Stimulated activated naive CD8-positive, alpha-beta T cell treated with anti-CD3 and anti-CD28 coated beads, Interleukin-15, amount 100 ng/mL, for 72 hours (primary cell): ENCODE results near the gene TPD52L1.

Experiments
- ATAC-seq: fragments of 150-1000 bp; cut with Tn5 transposase; 2 replicates; pipeline ENCODE4 v1.10.0; 2021; ENCODE audit warnings: mild to moderate bottlenecking, moderate library complexity
- DNase-seq, 2 donors: peaks; one replicate each; pipeline ENCODE4 v3.0.0; 2021 to 2022
- H3K27ac Mint-ChIP-seq, 2 donors: one replicate each; pipeline ENCODE4 v1.8.0; 2022; ENCODE audit warnings: mild to moderate bottlenecking in 2 of 2, mixed read lengths in 2 of 2, moderate library complexity in 2 of 2
- H3K27me3 Mint-ChIP-seq: one replicate; pipeline ENCODE4 v1.8.0; 2022; ENCODE audit warnings: mixed read lengths
- H3K4me1 Mint-ChIP-seq: one replicate; pipeline ENCODE4 v1.8.0; 2022; ENCODE audit warnings: mild to moderate bottlenecking, mixed read lengths
- H3K4me3 Mint-ChIP-seq, 2 donors: one replicate each; pipeline ENCODE4 v1.8.0; 2022; ENCODE audit warnings: mild to moderate bottlenecking in 2 of 2, mixed read lengths in 2 of 2, moderate library complexity in 1 of 2
- H3K9me3 Mint-ChIP-seq, 2 donors: one replicate each; pipeline ENCODE4 v1.8.0; 2022; ENCODE audit warnings: mixed read lengths in 2 of 2

The TPD52L1 gene

GRCh38 chr6:125253881-125254280 lies 100.3 kb downstream of the TPD52L1 start:
- no peaks in the 10 kb centered on the region for H3K4me1 Mint-ChIP-seq
- DNase-seq (no peak), ATAC-seq (no peak)
- H3K4me3 Mint-ChIP-seq, result no peak overlapping the region
- no peak overlapping the region for H3K27ac Mint-ChIP-seq
- H3K27me3 Mint-ChIP-seq, result no peaks in the 10 kb centered on the region
- H3K9me3 Mint-ChIP-seq, result no peaks in the 10 kb centered on the region

- DNase-seq, result no peak
- Mint-ChIP-seq H3K27ac (no peak overlapping the region), H3K4me1 (no peaks in the 10 kb centered on the region), H3K4me3 (no peak overlapping the region), H3K27me3 (no peaks in the 10 kb centered on the region), H3K9me3 (no peaks in the 10 kb centered on the region)
- ATAC-seq, result no peak
Measured at GRCh38 chr6:125254321-125254720, 100.7 kb downstream of the TPD52L1 start.

- Mint-ChIP-seq H3K9me3 (no peaks in the 10 kb centered on the region), H3K27me3 (no peaks in the 10 kb centered on the region), H3K4me1 (no peaks in the 10 kb centered on the region), H3K27ac (peak overlapping the region in 1 of 2 donors; percentile 57), H3K4me3 (no peak overlapping the region)
- ATAC-seq (no peak), DNase-seq (no peak)
Measured at GRCh38 chr6:125255201-125255600, 101.6 kb downstream of the TPD52L1 start.

GRCh38 chr6:125257351-125257750 lies 103.8 kb downstream of the TPD52L1 start:
- no peak for DNase-seq
- no peak overlapping the region for H3K27ac Mint-ChIP-seq
- no peak for ATAC-seq
- H3K4me3 Mint-ChIP-seq, result no peak overlapping the region
- H3K27me3 Mint-ChIP-seq, result no peaks in the 10 kb centered on the region
- H3K9me3 Mint-ChIP-seq, result no peaks in the 10 kb centered on the region
- no peaks in the 10 kb centered on the region for H3K4me1 Mint-ChIP-seq

GRCh38 chr6:125258651-125259353 lies 105.2 kb downstream of the TPD52L1 start:
- H3K27ac Mint-ChIP-seq, result no peak overlapping the region
- H3K9me3 Mint-ChIP-seq, result no peaks in the 10 kb centered on the region
- DNase-seq (no peak), ATAC-seq (no peak)
- no peak overlapping the region for H3K4me3 Mint-ChIP-seq
- no peaks in the 10 kb centered on the region for H3K27me3 Mint-ChIP-seq
- no peaks in the 10 kb centered on the region for H3K4me1 Mint-ChIP-seq

- no peak for DNase-seq
- H3K27me3 Mint-ChIP-seq, result no peaks in the 10 kb centered on the region
- H3K9me3 Mint-ChIP-seq, result no peaks in the 10 kb centered on the region
- ATAC-seq, result no peak
- no peak overlapping the region for H3K4me3 Mint-ChIP-seq
- no peak overlapping the region for H3K27ac Mint-ChIP-seq
- H3K4me1 Mint-ChIP-seq, result no peaks in the 10 kb centered on the region
Measured at GRCh38 chr6:125259354-125259736, 105.8 kb downstream of the TPD52L1 start.

- Mint-ChIP-seq H3K27ac (no peak overlapping the region), H3K4me1 (no peaks in the 10 kb centered on the region), H3K4me3 (no peak overlapping the region), H3K9me3 (no peaks in the 10 kb centered on the region), H3K27me3 (no peaks in the 10 kb centered on the region)
- ATAC-seq (no peak), DNase-seq (no peak)
Measured at GRCh38 chr6:125262016-125263013, 108.7 kb downstream of the TPD52L1 start.

GRCh38 chr6:125264476-125264875 lies 110.9 kb downstream of the TPD52L1 start:
- DNase-seq (no peak), ATAC-seq (no peak)
- Mint-ChIP-seq H3K27me3 (no peaks in the 10 kb centered on the region), H3K4me1 (no peaks in the 10 kb centered on the region), H3K9me3 (no peaks in the 10 kb centered on the region), H3K4me3 (no peak overlapping the region), H3K27ac (no peak overlapping the region)

GRCh38 chr6:125267806-125268523 lies 114.4 kb downstream of the TPD52L1 start:
- ATAC-seq (no peak), DNase-seq (no peak)
- H3K27ac Mint-ChIP-seq, result no peak overlapping the region
- H3K4me1 Mint-ChIP-seq, result no peaks in the 10 kb centered on the region
- H3K27me3 Mint-ChIP-seq, result no peaks in the 10 kb centered on the region
- no peaks in the 10 kb centered on the region for H3K9me3 Mint-ChIP-seq
- H3K4me3 Mint-ChIP-seq, result no peak overlapping the region

GRCh38 chr6:125268765-125269164 lies 115.2 kb downstream of the TPD52L1 start:
- Mint-ChIP-seq H3K27ac (no peak overlapping the region), H3K9me3 (no peaks in the 10 kb centered on the region), H3K27me3 (no peaks in the 10 kb centered on the region), H3K4me1 (no peaks in the 10 kb centered on the region), H3K4me3 (no peak overlapping the region)
- ATAC-seq (no peak), DNase-seq (no peak)

GRCh38 chr6:125269328-125269985 lies 115.9 kb downstream of the TPD52L1 start:
- Mint-ChIP-seq H3K4me3 (no peak overlapping the region), H3K4me1 (no peaks in the 10 kb centered on the region), H3K9me3 (no peaks in the 10 kb centered on the region)

GRCh38 chr6:125270380-125270779 lies 116.8 kb downstream of the TPD52L1 start:
- Mint-ChIP-seq H3K9me3 (no peaks in the 10 kb centered on the region), H3K4me3 (no peak overlapping the region), H3K27me3 (no peaks in the 10 kb centered on the region), H3K27ac (no peak overlapping the region), H3K4me1 (no peaks in the 10 kb centered on the region)
- DNase-seq (no peak), ATAC-seq (no peak)

More at GRCh38 chr6:125269328-125269985, 115.9 kb downstream of the TPD52L1 start:
- Mint-ChIP-seq H3K27me3 (no peaks in the 10 kb centered on the region), H3K27ac (peak overlapping the region in 1 of 2 donors; percentile 54)
- ATAC-seq (no peak), DNase-seq (no peak)

GRCh38 chr6:125271486-125272159 lies 118.0 kb downstream of the TPD52L1 start:
- Mint-ChIP-seq H3K27ac (no peak overlapping the region), H3K27me3 (no peaks in the 10 kb centered on the region), H3K4me1 (no peaks in the 10 kb centered on the region), H3K9me3 (no peaks in the 10 kb centered on the region), H3K4me3 (no peak overlapping the region)
- DNase-seq, result no peak
- ATAC-seq, result peak; percentile 9

GRCh38 chr6:125273251-125273650 lies 119.7 kb downstream of the TPD52L1 start:
- DNase-seq, result no peak
- Mint-ChIP-seq H3K27me3 (no peaks in the 10 kb centered on the region), H3K4me1 (no peaks in the 10 kb centered on the region), H3K9me3 (no peaks in the 10 kb centered on the region), H3K4me3 (no peak overlapping the region), H3K27ac (no peak overlapping the region)
- peak; percentile 15 for ATAC-seq

GRCh38 chr6:125273965-125274364 lies 120.4 kb downstream of the TPD52L1 start:
- Mint-ChIP-seq H3K27ac (no peak overlapping the region), H3K4me3 (no peak overlapping the region), H3K9me3 (no peaks in the 10 kb centered on the region), H3K27me3 (no peaks in the 10 kb centered on the region), H3K4me1 (peaks cover 7% of the 10 kb centered on the region)
- no peak for DNase-seq
- no peak for ATAC-seq
